ENCODE results near the gene TBX21.

Gene TBX21

DNA sequence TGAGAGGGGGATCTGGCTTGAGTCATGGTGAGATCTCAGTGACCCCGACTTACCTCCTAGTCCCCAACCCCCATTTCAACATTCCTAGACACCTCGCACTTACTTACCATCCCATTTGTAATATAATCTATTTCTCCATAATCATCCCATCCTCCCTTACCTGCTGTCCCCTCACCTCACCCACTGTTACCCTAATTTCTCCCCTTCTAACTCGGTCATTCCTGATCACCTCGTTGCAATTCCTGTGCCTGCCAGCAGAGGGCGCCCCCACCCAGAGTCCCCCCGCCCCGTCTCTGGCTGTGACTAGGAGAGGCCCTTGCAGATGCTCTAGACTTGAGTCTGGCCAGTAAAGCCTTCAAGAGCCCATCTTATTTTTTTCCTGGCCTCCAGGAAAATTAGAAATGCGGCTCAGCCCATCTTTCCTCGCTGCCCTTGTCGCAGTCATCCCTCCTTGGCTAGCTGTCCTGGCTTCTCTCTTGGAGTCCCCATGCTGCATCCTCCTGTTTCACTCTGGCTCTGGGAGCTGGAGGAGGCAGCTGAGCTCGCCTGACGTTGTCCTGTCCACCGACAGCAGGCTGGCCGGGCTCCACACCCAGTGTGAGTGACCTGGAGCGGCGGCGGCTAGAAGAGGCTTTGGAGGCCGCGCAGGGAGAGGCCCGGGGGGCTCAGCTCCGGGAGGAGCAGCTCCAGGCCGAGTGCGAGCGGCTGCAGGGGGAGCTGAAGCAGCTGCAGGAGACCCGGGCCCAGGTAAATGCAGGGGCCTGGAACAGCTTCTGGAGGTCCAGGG lies 34.1 kb upstream of the TBX21 start:
- DNase-seq: peak; percentile 70

DNA sequence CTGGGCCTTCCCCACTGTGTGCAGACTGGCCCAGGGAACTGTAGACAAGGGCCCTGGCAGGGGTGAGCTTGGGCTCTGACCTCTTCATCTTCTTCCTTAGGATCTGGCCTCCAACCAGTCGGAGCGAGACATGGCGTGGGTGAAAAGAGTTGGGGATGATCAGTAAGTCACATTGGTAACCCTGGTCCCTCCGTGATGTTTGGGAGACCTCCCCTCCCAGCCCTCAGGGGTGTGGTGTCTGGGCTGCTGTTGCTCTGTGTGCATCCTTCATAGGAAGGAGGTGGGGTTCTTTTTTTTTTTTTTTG lies 33.5 kb upstream of the TBX21 start:
- no peak for DNase-seq

DNA sequence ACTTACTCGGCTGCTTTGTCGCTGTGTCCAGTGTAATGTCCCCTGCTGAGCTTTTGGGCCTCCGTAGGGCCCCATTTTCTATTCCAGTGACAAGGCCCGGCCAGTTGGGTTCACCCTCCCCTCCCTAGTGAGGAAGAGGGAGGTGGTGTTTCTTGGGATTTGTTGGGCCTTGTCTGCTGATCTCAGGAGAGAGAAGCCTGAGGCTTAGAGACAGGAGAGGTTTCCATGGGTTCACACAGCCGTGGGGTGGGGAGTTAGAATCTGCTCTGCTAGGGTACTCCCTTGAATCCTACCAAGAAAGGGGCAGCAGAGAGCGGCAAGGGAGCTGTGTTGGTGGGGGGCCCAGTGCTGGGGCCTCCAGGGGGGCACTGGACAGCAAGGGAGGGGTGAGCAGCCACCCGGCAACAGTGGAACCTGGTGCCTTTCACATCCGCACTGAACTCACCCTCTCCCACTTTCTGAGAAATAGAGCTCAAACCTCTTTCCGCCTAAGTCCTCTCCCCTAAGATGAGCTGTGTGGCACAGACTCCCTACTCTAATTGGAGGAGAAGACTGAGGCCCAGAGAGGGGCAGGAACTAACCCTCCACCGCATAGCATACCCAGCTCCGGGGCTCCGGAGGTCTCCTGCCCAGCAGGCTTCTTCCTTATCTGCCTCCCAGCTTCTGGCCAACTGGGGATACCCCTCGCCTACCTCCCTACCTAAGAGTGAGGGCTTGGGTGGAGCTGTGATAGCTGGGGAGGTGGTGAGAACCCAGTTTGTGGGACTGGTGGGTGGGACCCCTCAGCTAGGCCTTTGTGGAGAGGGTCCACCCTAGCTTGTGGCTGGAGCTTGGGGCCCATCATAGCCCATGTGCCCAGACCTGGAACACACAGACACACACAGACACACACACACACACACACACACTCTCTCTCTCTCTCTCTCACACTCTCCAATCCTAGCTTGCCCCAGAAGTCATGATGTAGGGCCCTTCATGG lies 32.3 kb upstream of the TBX21 start:
- no peak for DNase-seq

DNA sequence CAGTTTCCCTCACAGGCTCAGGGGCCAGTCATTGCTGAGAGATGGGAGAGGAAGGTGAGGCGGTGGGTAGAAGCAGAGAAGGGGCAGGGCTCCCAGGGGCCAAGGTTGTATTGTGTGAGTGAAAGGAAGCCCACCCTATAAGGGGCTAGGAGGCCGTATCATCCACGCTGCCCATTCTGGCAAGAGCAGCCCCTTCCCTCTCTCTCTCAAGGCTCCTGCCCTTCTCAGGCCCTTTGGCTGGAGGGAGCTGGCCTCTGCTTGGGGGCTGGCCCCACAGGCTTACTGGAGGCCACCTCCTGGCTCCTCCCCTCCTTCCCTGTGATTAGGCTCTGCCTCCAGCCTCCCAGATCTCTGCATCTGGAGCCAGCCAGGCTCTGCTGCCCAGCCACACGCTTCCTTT lies 31.4 kb upstream of the TBX21 start:
- DNase-seq: no peak

DNA sequence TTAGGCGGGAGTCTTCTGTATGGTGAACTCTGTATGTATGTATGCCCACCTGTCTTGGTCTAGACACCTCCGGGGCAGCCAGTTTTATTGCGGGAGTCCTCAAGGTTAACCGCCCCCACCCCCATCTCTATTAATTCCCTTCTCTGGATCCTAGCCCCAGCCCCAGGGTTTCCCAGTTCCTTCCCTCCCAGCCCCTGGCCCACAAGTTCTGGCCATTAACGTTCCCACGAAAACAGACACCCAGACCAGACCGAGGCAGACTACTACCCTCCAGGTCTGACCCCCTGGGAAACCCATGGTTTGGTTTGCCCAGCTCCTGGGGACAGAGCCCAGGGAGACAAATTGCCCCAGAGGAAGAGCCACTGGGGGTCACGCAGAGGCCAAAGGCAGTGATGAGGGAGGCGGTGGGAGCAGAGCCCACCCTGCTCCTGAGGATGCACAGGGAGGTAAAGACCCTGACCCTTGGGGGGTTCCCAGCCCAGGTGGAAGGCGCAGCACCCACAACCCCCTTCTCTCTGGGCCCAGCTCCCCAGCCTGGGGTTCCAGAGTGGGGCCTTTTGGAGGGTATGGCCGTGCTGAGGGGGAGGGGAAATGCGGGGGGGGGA lies 30.5 kb upstream of the TBX21 start:
- DNase-seq: no peak

DNA sequence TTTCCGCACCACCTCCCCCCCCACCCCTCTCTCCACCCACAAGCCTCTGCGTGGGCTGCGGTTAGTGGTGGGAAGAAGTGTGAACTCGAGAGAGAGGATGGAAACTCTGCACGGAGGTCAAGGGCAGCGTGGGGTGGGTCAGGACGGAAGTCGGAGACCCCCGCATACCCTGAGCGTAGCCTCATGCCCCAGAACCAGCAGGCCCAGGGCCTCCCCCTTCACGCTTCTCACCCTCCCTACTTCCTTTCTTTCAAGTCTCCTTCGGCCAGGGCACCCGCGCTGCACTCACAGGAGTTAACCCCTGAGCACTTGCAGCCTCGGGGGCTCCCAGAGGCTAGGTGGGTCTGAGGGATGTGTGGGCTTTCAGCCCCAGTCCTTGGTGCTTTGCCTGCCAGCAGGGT lies 29.8 kb upstream of the TBX21 start:
- DNase-seq: no peak

DNA sequence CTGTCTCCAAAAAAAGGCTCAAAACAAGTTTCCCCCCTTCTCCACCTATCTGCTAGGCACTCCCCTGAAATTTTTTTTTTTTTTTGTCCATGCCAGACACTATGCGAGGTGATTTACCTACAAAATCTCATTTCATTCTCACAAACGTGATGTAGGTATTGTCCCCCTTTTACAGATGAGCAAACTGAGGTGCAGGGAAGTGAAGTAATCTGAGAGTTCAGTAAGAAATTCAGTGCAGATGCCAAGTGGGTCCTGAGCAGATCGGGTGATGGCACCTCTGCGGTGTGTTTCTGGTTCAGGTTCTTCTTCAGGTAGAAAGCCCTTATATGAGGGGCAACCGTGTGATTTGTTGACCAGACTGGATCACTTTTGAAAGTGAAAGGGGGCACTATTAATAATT lies 29.4 kb upstream of the TBX21 start:
- DNase-seq: no peak

DNA sequence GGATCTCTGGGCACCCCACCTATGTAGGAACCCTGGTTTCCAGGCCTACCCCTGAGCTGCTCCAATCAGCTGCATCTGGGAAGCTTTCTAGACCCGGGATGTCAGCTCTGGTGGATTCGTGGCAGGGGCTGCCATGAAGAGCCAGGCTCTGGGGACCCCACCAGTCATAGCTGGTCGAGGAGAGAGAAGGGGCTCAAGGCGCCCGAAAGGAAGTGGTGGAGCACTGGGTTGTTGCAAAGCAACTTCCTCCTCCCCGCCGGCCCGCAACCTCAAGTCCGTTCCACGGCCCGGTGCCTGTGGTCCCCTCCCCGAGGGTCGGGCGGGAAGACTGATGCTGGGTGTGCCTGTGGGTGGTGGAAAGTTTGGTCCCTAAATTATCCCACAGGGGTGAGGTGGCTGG lies 28.9 kb upstream of the TBX21 start:
- DNase-seq: no peak

DNA sequence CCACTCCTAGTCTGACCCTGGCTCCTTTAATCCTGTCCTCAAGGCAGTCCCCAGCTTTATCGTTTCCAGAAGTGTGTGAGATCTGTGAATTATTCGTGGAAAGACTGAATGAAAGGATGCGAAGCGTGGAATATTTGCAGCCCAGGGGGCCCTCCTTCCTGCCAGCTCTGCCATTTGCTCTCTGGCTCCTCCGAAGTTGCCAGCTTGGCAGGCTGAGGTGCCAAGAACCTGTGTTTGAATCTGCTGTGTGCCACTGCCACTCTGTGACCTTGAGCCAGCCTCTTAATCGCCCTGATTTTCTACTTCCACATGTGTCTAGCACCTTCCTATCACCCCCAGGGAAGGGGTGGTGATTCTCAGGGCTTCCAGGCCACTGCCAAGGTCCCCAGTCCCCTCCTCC lies 28.3 kb upstream of the TBX21 start:
- no peak for DNase-seq

DNA sequence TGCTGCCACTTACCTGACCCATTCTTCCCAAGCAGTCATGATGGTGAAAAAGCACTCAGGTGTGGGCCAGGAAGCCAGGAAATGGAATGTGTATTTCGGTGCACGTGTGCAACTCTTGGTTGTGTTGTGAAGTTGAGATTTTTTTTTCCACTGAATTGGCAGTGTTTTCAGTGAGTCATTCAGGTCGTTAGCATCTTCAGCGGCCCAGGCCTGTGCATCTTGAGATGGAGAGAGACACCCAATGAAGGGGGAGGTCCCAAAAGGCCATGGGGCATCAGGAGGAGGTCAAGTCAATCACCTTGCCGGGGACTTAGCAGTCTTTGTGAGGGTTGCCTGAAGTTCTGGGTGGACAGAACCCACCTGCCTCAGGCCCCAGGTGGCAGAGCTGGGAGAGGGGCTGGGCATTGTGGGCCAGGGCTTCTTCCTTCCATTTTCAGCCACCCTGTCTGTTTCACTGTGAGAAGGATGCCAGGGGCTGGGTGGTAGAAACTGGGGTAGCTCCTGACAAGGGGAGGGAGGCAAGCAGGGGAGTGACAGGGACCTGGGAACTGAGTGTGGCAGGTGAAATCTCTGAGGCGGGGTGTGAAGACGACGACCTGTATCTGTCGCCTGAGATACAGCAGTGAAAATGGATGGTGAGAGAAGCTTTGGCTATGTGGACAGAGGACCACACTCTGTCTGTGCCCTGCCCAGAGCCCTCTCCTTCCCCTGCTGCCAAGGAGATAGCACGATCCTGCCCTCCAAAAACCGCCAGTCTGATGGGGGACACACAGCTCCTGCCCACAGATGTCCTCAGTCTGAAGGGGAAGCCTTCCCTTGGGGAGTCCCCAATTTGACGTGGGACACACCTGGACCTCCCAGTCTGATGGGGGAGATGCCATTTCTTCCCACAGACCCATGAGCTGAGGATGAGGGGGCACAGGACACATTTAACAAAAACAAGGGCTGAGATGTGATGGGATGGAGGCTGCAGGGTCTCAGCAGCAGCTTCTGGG lies 27.2 kb upstream of the TBX21 start:
- no peak for DNase-seq

DNA sequence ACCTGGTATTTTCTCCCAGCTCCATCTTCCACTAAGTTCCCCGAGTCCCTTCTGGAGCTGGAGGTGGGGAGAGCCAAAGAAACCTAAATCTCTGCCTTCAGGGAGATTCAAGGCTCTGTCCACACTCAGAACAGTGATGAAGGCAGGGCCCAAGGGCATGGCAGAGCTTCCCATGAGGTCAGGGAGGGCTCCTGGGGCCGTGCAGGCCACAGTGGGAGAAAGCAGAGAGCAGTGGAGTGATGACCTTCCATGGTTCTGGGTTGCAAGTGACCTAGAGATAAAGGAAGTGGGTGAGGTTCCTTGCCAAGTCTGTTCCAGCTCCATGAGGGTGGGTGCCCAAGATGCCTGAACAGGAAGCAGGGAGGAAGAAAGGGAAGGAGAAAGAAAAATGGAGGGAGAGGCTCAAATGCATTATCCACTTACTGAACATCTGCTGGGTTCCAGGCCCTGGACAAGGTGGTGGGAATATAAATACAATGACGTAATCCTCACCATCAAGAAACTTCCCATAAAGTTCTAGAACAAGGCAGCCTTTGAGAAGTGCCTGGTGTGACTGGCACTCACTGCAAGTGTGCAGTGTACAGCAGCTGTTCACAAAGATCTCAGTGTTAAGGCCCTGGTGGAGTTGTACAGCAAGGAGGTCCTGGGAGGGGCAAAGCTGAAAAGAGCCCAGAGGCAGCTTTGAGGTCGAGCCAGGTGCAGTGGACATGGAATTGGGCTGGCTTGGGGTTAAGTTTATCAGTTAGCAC lies 25.8 kb upstream of the TBX21 start:
- no peak for DNase-seq

DNA sequence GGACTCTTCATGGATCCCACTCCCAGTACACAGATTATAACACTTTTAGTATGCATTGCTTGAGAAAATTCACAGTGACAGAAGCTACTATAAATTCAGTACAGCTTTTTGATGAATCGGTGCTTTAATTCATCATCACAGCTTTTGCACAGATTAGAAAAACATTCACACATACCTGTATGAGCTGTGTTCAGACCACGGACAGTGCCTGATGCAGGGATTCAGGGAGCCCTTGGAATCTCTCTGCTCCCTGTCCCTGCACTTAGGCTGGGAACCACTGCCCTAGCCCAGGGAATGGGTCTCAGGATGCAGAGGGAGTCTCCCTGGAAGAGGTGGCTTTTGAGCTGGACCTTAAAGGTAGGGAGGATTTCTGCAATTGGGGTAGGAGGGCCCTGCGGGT lies 25.2 kb upstream of the TBX21 start:
- no peak for DNase-seq

DNA sequence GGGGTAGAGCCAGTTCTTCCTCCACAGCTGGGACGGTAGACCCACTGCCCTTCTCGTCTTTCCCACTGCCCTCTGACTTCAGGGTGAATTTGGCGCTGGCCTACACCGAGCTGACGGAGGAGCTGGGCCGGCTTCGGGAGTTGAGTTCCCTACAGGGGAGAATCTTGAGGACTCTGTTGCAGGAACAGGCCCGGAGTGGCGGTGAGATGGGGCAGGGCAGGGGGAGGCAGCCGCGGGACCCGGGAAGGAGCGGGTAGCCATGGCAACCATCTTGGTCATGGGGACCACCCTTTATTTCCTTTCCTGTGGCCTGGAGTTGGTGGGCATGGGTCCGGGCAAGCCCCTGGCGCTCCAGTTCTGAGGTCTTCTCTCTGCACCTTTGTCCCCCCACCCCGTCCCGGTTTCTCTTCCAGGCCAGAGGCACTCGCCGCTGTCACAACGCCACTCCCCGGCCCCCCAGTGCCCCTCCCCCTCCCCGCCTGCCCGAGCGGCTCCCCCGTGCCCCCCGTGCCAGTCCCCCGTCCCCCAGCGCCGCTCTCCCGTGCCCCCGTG lies 24.6 kb upstream of the TBX21 start:
- DNase-seq: no peak

DNA sequence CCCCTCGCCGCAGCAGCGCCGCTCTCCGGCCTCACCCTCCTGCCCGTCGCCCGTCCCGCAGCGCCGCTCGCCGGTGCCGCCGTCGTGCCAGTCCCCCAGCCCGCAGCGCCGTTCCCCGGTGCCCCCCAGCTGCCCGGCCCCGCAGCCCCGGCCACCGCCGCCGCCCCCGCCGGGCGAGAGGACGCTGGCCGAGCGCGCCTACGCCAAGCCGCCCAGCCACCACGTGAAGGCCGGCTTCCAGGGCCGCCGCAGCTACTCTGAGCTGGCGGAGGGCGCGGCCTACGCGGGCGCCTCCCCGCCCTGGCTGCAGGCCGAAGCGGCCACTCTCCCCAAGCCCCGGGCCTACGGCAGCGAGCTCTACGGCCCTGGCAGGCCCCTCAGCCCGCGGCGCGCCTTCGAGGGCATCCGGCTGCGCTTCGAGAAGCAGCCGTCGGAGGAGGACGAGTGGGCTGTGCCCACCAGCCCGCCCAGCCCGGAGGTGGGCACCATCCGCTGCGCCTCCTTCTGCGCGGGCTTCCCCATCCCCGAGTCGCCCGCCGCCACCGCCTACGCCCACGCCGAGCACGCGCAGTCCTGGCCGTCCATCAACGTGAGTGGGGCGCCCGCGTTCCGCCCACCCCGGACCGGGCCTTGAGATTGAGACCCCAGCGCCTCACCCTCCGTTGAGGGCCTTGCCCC lies 24.0 kb upstream of the TBX21 start:
- no peak for DNase-seq

DNA sequence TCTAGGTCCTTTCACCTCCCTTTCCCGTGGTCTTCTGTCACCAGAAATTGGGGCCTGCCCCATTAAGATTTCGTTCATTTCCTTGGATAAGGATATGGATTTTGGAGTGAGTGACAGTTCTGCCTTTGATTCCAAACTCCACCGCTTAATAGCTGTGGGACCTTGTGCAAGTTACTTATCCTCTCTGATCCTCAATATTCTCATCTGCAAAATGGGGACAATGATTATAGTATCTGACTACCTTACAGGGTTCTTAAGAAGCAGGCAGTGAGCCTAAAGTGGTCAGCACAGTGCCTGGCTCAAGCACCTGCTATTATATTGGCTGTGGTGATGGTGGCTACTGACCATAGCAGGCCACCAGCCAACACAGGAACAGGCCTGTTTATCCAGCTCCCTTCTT lies 23.4 kb upstream of the TBX21 start:
- DNase-seq: no peak

DNA sequence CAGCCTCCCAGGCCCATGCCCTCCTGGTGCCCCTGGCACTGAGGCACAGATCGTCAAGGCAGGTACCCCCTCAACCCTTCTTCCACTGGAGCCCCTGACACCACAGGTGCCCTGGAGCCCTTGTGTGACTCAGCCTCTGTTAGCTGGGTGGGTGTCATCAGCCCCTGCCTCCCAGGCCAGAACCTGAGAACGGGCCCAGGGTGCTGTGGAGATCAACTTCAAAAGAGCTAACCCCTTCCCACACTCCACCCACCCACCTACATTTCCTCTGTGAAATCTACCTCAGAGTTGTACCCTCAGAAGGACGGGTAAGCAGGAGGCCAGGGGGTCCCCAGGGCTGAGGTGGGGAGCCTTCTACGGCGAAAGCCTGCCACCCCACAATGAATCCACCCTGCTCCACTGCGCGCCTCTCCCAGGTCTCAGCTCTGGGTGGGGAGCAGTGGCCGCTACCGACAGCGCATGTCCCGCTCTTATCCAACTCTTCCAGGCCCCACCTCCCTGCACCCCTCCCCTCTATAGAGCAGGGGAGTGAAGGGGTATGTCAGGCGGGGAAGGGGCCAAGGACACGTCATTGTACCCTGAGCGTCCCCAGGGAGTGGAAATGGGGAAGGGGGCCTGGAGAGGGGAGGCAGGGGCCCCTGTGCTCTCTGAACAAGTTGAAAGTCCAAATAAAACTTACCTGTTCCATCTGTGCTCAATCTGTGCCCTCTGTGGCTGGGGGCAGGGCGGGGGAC lies 21.5 kb upstream of the TBX21 start:
- no peak for DNase-seq

DNA sequence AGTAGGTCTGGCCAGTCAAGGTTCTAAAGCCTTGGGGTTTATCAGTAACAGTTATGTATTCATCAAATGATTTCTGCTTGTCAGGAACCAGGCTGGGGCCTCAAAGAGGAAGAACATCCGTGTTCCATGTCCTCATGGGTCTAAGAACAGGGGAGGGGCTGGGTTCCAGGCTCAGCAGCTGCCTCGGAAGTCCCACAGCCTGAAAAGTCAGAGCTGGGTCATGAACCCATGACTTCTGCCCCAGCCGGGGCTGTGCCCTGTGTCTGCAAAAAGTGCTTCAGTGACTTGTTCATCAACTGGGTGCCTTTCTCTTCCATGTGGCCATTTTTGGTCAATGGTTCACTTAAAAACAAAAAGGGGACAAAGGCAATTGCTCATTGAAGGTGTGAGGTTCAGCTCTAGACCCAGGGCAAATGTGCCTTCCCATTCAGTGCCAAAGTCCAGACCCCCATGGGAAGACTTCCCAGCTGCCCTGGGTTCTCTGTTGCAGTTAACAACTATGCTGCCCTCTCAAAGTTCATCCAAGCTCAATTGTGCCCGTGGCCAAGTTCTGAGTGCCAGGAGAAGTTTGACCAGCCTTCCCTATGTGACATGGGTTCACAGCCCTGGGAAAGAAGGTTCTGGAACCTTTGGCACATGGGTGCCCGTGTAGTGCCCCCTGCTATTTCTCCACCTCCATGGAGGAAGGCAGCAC lies 20.6 kb upstream of the TBX21 start:
- DNase-seq: no peak

DNA sequence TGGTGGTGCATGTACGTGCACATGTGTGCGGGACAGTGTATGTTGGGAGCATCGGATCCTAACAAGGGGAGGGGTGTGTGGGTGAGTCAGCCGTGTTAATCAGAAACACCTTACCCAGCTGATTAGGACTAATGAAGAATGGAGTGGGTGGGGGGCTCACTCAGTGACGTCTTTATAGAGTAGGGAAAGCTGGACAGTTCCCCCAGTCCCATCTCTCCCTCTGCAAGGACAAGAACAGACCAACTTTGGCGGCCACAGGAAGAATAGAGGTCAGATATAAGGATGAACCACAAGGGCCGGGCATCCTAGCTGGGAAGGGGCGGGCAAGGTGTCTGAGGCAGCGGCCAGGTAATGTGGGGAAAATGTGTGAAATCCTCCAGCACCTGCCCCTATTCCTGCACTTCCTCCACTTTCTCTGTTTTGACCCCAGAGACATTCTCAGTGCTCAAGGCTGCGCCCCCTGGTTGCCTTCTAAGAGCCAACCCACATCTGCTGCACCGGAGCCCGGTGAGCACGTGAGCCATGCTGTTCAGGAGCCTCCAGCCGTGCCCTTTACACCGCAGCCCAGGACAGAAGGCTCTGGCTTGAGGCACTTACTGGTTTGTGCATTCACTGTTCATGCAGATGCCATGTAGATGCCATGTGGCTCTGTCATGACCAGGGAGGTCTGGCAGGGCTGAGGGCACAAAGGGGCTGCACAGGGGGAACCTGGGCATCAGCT lies 18.9 kb upstream of the TBX21 start:
- DNase-seq: no peak
